ENCODE data around the gene LIN7A.

DNA sequence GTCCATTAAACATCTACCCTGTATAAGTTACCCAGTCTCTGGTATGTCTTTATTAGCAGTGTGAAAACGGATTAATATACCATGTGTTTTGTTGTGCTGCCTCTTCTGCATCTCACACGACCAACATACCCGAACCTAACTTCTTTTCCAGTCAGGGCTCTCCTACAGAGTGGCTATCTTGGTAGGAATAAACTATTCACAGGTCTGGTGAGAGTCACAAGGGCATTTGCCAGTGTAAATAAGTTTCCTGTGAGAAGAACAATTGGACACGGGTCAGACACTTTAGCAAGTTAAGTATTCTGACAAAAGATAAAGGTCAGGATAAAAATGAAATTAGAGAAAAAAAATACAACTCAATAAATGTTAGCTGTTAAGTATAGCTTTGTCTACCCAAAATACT is 160.1 kb downstream of the LIN7A start:
- TF ChIP-seq, protein P1, sequence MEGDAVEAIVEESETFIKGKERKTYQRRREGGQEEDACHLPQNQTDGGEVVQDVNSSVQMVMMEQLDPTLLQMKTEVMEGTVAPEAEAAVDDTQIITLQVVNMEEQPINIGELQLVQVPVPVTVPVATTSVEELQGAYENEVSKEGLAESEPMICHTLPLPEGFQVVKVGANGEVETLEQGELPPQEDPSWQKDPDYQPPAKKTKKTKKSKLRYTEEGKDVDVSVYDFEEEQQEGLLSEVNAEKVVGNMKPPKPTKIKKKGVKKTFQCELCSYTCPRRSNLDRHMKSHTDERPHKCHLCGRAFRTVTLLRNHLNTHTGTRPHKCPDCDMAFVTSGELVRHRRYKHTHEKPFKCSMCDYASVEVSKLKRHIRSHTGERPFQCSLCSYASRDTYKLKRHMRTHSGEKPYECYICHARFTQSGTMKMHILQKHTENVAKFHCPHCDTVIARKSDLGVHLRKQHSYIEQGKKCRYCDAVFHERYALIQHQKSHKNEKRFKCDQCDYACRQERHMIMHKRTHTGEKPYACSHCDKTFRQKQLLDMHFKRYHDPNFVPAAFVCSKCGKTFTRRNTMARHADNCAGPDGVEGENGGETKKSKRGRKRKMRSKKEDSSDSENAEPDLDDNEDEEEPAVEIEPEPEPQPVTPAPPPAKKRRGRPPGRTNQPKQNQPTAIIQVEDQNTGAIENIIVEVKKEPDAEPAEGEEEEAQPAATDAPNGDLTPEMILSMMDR (IDR thresholded peaks at IDR 0.05; ENCODE audit: low read depth, low read length): no peak
- TF ChIP-seq EZH2phosphoT487 (IDR thresholded peaks at IDR 0.05; ENCODE audit: low read depth): no peak

All from OCI-LY3 (cell line).